Measurements from ENCODE around the gene RABL6.

- TF ChIP-seq CTCF (IDR thresholded peaks at IDR 0.05; ENCODE audit: insufficient read depth, low read depth, low read length) (no peak), EZH2 (IDR thresholded peaks at IDR 0.05; ENCODE audit: insufficient read depth, low read length) (no peak)
Observed at GRCh38 chr9:136853596-136854112, 45.9 kb downstream of the RABL6 start.
